CD4-positive, alpha-beta T cell treated with Interleukin-1 beta for 1 hour (primary cell): ENCODE measurements around the gene LIMS1.
A peak's percentile ranks its signal among the peaks of the same experiment; 100 is the strongest.
"Not testable (repeated sequence)": the region's sequence is repeated elsewhere in the genome, so short reads cannot be mapped to it uniquely, and the experiment has no call there.

ENCODE experiments used
- DNase-seq, 2 donors: peaks; one replicate each; pipeline ENCODE4 v3.0.0-alpha.2; 2020 to 2022

Gene LIMS1

GRCh38 chr2:108553209-108553919, 19.1 kb downstream of the LIMS1 start:
- no peak for DNase-seq

- no peak for DNase-seq
Observed at GRCh38 chr2:108554528-108554927, 20.3 kb downstream of the LIMS1 start.

GRCh38 chr2:108555572-108555971, 21.3 kb downstream of the LIMS1 start:
- no peak for DNase-seq

GRCh38 chr2:108556581-108556980, 22.3 kb downstream of the LIMS1 start:
- DNase-seq: not testable (repeated sequence)

GRCh38 chr2:108560241-108560811, 26.1 kb downstream of the LIMS1 start:
- DNase-seq: no peak

- no peak for DNase-seq
Observed at GRCh38 chr2:108560895-108561530, 26.7 kb downstream of the LIMS1 start.

- no peak for DNase-seq
Observed at GRCh38 chr2:108562274-108562673, 28.0 kb downstream of the LIMS1 start.

GRCh38 chr2:108564510-108564909, 30.2 kb downstream of the LIMS1 start:
- DNase-seq: no peak

- peak; percentile 22 to 27 for DNase-seq
Observed at GRCh38 chr2:108565778-108566375, 31.6 kb downstream of the LIMS1 start.

- DNase-seq: no peak
Observed at GRCh38 chr2:108570416-108570815, 36.1 kb downstream of the LIMS1 start.

GRCh38 chr2:108571286-108571685, 37.0 kb downstream of the LIMS1 start:
- DNase-seq: no peak

- DNase-seq: no peak
Observed at GRCh38 chr2:108573061-108573460, 38.8 kb downstream of the LIMS1 start.

- no peak for DNase-seq
Observed at GRCh38 chr2:108574332-108574731, 40.1 kb downstream of the LIMS1 start.

GRCh38 chr2:108575132-108575966, 41.1 kb downstream of the LIMS1 start:
- no peak for DNase-seq

- no peak for DNase-seq
Observed at GRCh38 chr2:108577099-108577498, 42.8 kb downstream of the LIMS1 start.

GRCh38 chr2:108579623-108580022, 45.4 kb downstream of the LIMS1 start:
- DNase-seq: no peak

- DNase-seq: no peak
Observed at GRCh38 chr2:108580050-108580449, 45.8 kb downstream of the LIMS1 start.

GRCh38 chr2:108583903-108584520, 49.7 kb downstream of the LIMS1 start:
- peak; percentile 50 to 70 for DNase-seq

GRCh38 chr2:108585436-108585835, 51.2 kb downstream of the LIMS1 start:
- peak in 1 of 2 donors; percentile 51 for DNase-seq

GRCh38 chr2:108586116-108586515, 51.8 kb downstream of the LIMS1 start:
- no peak for DNase-seq

GRCh38 chr2:108586631-108587030, 52.4 kb downstream of the LIMS1 start:
- DNase-seq: no peak

GRCh38 chr2:108587621-108588020, 53.4 kb downstream of the LIMS1 start:
- peak in 1 of 2 donors; percentile 24 for DNase-seq
